CD4-positive, CD25-positive, alpha-beta regulatory T cell (primary cell): ENCODE results near the gene CDK6. TPM values are rescaled to one million over a fixed set of nuclear protein-coding genes. Genes with fewer than 3 reads are reported as not detected.

Experiments used
- ATAC-seq, 2 donors: fragments of 150-1000 bp; cut with Tn5 transposase; one replicate each; pipeline ENCODE4 v1.10.0; 2021; ENCODE audit warnings: low read depth in 2 of 2, moderate number of reproducible peaks in 2 of 2, moderate library complexity in 1 of 2
- DNase-seq, 3 donors: peaks; one replicate each; pipeline versions ENCODE4 v3.0.0 to v3.0.0-alpha.2; 2012 to 2022; ENCODE audit warnings: mixed read lengths in 1 of 3
- H3K27ac ChIP-seq: one replicate; pipeline ENCODE4 v1.7.0; 2013; ENCODE audit warnings: mild to moderate bottlenecking, low read length; ENCODE audit not compliant: insufficient read depth, poor library complexity, severe bottlenecking
- H3K27me3 ChIP-seq: one replicate; pipeline ENCODE4 v1.7.0; 2013; ENCODE audit warnings: low read length; ENCODE audit not compliant: control insufficient read depth, insufficient read depth
- H3K36me3 ChIP-seq: one replicate; pipeline ENCODE4 v1.7.0; 2013; ENCODE audit warnings: mild to moderate bottlenecking, low read length, moderate library complexity; ENCODE audit not compliant: control insufficient read depth, insufficient read depth
- H3K4me1 ChIP-seq: 2 replicates; pipeline ENCODE4 v1.7.0; 2013; ENCODE audit warnings: mild to moderate bottlenecking, low read length; ENCODE audit not compliant: insufficient read depth, control insufficient read depth, poor library complexity, severe bottlenecking
- H3K4me3 ChIP-seq: one replicate; pipeline ENCODE4 v1.7.0; 2013; ENCODE audit warnings: low read depth, mild to moderate bottlenecking, low read length, moderate library complexity
- H3K9me3 ChIP-seq, 2 experiments: 1 replicate in 1 of 2; 2 replicates in 1 of 2; pipeline ENCODE4 v1.7.0; 2013; ENCODE audit warnings: low read length in 2 of 2, mild to moderate bottlenecking in 1 of 2, moderate library complexity in 1 of 2; ENCODE audit not compliant: control insufficient read depth in 2 of 2
- H3K27ac Mint-ChIP-seq, 3 donors: one replicate each; pipeline ENCODE4 v1.8.0; 2020 to 2022; ENCODE audit warnings: mild to moderate bottlenecking in 3 of 3, mixed read lengths in 3 of 3, moderate library complexity in 2 of 3
- H3K27me3 Mint-ChIP-seq: one replicate; pipeline ENCODE4 v1.8.0; 2022; ENCODE audit warnings: mild to moderate bottlenecking, mixed read lengths
- H3K36me3 Mint-ChIP-seq: one replicate; pipeline ENCODE4 v1.8.0; 2020; ENCODE audit warnings: mixed read lengths
- H3K4me1 Mint-ChIP-seq, 4 donors: one replicate each; pipeline ENCODE4 v1.8.0; 2020 to 2022; ENCODE audit warnings: mixed read lengths in 4 of 4, mild to moderate bottlenecking in 1 of 4
- H3K4me3 Mint-ChIP-seq, 4 donors: one replicate each; pipeline ENCODE4 v1.8.0; 2020 to 2022; ENCODE audit warnings: mild to moderate bottlenecking in 4 of 4, mixed read lengths in 4 of 4, moderate library complexity in 3 of 4
- H3K9me3 Mint-ChIP-seq, 7 donors: one replicate each; pipeline ENCODE4 v1.8.0; 2020 to 2022; ENCODE audit warnings: mixed read lengths in 7 of 7, mild to moderate bottlenecking in 3 of 7, moderate library complexity in 2 of 7
- polyA plus RNA-seq, 4 donors: library from polyadenylated mRNA; unstranded; fragments of 300-500 nt; fragmentation: Illumina TruSeq; gene quantifications; one replicate each; pipeline ENCODE4 v1.2.3, GENCODE V29; 2021
- total RNA-seq: library from RNA; stranded (reverse); gene quantifications from one replicate; pipeline ENCODE4 v1.2.3, GENCODE V29; 2022

The CDK6 gene
- total and polyA plus RNA-seq, 5 donors from 2014 or later: 5.5 to 32.6 (median 9.1) TPM

DNA sequence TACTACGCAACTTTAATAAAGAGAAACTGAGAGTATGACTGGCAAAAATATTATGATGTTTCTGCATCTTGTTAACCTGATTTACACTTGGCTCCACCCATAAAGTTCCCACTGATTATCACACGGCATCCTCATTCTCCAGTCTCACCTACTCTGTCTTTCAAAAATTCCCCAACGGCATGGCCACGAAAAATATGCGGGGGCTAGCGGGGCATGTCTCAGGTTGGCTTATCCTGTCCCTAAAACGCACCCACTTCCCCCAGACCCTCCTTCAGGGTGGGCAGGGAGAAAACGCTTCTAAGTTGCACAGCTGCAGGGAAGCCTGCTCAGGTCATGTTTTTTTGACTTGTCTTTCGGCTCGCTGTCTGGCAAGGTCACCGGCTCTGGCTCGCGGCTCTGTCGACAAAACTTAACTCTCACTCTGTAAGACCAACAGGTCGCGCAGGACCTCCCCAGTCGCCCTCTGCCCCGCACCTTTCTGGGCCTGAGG, 3.8 kb downstream of the CDK6 start:
- Histone ChIP-seq H3K27ac (peak overlapping the region; percentile 79), H3K36me3 (no peaks in the 10 kb centered on the region), H3K9me3 (no peaks in the 10 kb centered on the region), H3K4me3 (peak overlapping the region; percentile 89), H3K27me3 (no peaks in the 10 kb centered on the region), H3K4me1 (peaks cover 63% of the 10 kb centered on the region)
- ATAC-seq: peak; percentile 2 to 7
- Mint-ChIP-seq H3K4me1 (peaks cover 18 to 61% (median 36%) of the 10 kb centered on the region in 4 donors), H3K27ac (peak overlapping the region; percentile 86 to 94 (median 88)), H3K36me3 (no peaks in the 10 kb centered on the region), H3K27me3 (peaks cover 18% of the 10 kb centered on the region), H3K9me3 (no peaks in the 10 kb centered on the region), H3K4me3 (peak overlapping the region; percentile 94 to 99 (median 95))
- peak in 1 of 3 donors; percentile 5 for DNase-seq

DNA sequence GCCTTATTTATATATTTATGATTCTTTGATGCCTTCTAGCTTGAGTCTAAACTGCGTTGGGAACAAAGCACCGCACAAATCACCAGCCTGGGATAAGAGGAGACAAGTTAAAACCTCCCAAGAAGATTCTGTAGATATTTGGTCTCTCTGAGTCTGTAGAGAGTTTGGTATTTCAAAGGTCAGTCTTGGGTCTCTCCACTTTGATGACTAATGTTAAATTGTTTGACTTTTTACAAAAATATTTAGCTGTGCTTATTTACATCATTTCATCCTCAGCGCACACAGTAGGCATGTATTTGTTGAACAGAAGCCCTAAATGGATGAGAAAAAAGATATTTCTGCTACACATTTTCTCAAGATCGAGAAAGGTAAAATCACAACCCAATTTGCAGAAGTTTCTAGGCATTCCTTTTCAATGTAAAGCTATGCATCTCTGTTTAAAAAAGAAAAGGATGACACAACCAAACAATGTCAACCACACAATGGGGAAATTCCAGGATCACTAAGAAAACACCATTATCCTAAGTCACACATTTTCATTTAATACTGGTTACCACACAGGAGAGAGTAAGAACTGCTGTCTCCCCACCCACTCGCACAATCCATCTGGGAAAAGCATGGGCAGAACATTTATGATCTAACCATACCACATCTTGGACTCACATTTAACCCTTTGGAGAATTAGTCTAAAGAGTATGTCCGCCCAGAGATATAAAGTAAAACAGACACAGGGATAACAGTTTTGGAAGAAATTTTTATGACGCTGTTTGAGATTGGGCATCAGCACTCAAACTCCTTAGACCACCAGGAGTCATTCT, 4.4 kb downstream of the CDK6 start:
- H3K36me3 ChIP-seq: no peaks in the 10 kb centered on the region
- DNase-seq (no peak), ATAC-seq (no peak)
- Mint-ChIP-seq H3K4me3 (peak overlapping the region; percentile 94 to 99 (median 95)), H3K27me3 (peaks cover 12% of the 10 kb centered on the region), H3K4me1 (peaks cover 14 to 60% (median 37%) of the 10 kb centered on the region in 4 donors), H3K27ac (peak overlapping the region; percentile 64 to 94 (median 86)), H3K9me3 (no peaks in the 10 kb centered on the region), H3K36me3 (no peaks in the 10 kb centered on the region)
- no peaks in the 10 kb centered on the region for H3K9me3 ChIP-seq
- H3K27me3 ChIP-seq: no peaks in the 10 kb centered on the region
- H3K4me3 ChIP-seq: peak overlapping the region; percentile 89
- H3K4me1 ChIP-seq: peaks cover 62% of the 10 kb centered on the region
- peak overlapping the region; percentile 79 for H3K27ac ChIP-seq

DNA sequence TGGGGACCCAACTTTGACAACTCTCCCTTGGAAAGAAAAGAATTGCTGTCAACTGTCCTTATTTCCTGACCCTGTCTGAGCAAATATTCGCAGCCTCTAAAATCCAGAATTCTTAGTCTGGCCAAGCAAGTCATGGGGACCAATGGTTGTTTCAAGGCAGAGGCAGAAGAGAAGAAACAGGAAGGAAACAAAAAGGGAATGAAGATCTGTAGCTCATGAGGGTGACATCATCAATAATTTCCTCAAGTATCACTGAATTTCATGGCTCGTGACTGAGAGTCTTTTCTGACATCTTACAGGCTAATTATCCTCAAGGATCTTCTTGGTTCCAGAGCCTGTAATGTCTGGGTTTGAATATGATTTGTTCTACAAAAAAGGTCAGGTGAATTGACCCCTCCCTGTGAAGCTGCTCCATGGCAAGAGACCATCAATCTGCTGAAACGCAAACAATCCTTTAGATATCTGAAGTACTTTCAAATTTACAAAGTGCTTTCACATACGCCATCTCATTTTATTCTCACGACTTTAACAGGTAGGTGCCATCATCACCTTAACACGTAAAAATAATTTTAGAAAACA, 5.8 kb downstream of the CDK6 start:
- Histone ChIP-seq H3K4me1 (peaks cover 54% of the 10 kb centered on the region), H3K27me3 (no peaks in the 10 kb centered on the region), H3K4me3 (peak overlapping the region; percentile 89), H3K27ac (peak overlapping the region; percentile 79), H3K36me3 (no peaks in the 10 kb centered on the region), H3K9me3 (no peaks in the 10 kb centered on the region)
- H3K4me1 Mint-ChIP-seq: peaks cover 13 to 67% (median 47%) of the 10 kb centered on the region in 4 donors
- ATAC-seq (no peak), DNase-seq (no peak)
- H3K36me3 Mint-ChIP-seq: no peaks in the 10 kb centered on the region
- peak overlapping the region; percentile 29 to 99 (median 94) for H3K4me3 Mint-ChIP-seq
- peaks cover 4% of the 10 kb centered on the region for H3K27me3 Mint-ChIP-seq
- no peaks in the 10 kb centered on the region for H3K9me3 Mint-ChIP-seq
- H3K27ac Mint-ChIP-seq: peak overlapping the region in 2 of 3 donors; percentile 79 to 86

DNA sequence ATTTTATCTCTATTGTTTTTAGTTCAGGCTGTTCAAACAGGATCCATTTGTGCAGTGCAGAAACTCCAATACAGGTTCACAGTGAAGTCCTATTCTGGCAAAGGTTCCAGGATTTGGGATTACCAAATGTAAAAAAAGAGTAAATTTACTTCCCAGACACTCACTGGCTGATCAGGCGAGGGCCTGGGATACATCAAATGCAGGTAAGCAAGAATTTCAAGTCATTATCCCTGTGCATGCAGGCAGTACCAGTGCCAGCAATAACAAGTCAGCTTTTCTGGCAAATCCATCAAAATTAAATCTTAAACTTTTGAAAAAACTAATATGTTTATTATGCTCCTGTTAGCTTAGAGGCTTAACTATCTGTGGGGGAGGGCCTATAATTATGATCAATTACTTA, 6.3 kb downstream of the CDK6 start:
- peak overlapping the region; percentile 9 for H3K4me3 ChIP-seq
- H3K27ac ChIP-seq: no peak overlapping the region
- H3K4me1 ChIP-seq: peaks cover 48% of the 10 kb centered on the region
- Mint-ChIP-seq H3K4me1 (peaks cover 13 to 68% (median 51%) of the 10 kb centered on the region in 4 donors), H3K27me3 (no peaks in the 10 kb centered on the region), H3K27ac (peak overlapping the region in 2 of 3 donors; percentile 79 to 86), H3K9me3 (no peaks in the 10 kb centered on the region), H3K4me3 (peak overlapping the region in 3 of 4 donors; percentile 24 to 99 (median 70)), H3K36me3 (no peaks in the 10 kb centered on the region)
- H3K36me3 ChIP-seq: no peaks in the 10 kb centered on the region
- DNase-seq (no peak), ATAC-seq (no peak)
- no peaks in the 10 kb centered on the region for H3K27me3 ChIP-seq
- H3K9me3 ChIP-seq: no peaks in the 10 kb centered on the region

DNA sequence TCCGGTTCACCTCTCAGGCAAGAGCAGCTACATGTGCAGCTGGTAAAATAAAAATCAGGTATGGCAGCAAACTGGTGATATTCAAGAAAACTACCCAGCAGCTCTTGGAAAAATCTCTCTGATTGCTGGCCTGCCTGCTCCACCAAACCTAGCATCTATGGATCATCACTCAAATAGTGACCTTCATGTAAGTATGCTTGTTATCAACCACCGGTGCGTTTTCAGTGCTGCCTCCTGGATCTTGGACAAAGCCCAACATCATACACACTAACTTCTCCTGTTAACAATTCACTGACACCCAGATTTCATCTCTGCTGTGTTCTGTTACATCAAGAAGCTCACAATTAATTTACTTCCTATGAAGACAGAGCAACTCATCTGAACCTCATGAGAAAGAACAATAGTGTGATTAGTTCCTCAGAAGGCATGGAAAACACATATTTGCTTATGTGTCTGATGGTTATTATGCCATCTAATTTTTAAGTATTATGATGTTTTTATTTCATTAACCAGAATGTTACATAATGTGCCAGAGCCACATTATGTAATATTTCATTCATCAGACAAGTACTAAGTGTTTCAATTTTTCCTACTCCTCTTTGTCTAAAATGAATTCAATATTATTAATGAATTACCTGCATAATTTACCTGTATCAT, 8.8 kb downstream of the CDK6 start:
- Mint-ChIP-seq H3K27me3 (no peaks in the 10 kb centered on the region), H3K36me3 (no peaks in the 10 kb centered on the region), H3K9me3 (no peaks in the 10 kb centered on the region), H3K4me3 (peak overlapping the region in 1 of 4 donors; percentile 7), H3K27ac (no peak overlapping the region), H3K4me1 (peaks cover 19 to 69% (median 55%) of the 10 kb centered on the region in 4 donors)
- Histone ChIP-seq H3K36me3 (no peaks in the 10 kb centered on the region), H3K4me1 (peaks cover 43% of the 10 kb centered on the region), H3K27ac (no peak overlapping the region), H3K4me3 (no peak overlapping the region), H3K9me3 (no peaks in the 10 kb centered on the region), H3K27me3 (no peaks in the 10 kb centered on the region)
- no peak for ATAC-seq
- no peak for DNase-seq

DNA sequence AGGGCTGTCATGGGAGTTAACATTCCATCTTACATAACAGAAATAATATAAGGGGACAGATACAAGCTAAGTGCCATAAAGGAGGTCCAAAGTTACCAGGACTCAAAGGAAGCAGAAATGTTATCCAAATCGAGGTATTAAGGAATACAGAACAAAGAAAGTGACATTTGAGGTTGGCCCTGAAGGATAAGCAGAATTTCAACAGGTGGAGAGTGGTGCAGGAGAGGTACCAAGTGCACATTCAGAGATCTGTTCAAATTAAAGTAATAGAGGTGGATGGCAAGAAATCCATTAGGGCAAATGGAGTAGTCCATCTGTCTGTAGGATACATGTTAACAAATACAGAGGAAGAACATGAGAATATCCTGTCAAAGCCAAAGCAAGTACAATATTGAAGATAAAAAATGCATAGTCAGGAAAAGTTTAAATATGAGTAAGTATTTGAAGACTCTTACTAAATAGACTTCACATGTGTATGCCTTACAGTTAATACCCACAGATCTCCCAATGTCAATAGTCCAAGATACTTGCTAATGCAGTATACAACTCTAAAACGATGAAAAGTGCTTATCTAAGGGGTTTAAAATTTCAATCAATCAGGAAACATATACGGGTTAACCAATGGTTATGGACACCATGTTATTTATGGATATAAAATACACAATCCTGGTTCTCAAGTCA, 10.0 kb downstream of the CDK6 start:
- H3K4me3 Mint-ChIP-seq: no peak overlapping the region
- Histone ChIP-seq H3K4me1 (peaks cover 31% of the 10 kb centered on the region), H3K36me3 (no peaks in the 10 kb centered on the region), H3K4me3 (no peak overlapping the region), H3K9me3 (no peaks in the 10 kb centered on the region), H3K27ac (no peak overlapping the region), H3K27me3 (no peaks in the 10 kb centered on the region)
- no peaks in the 10 kb centered on the region for H3K36me3 Mint-ChIP-seq
- DNase-seq: no peak
- peaks cover 10 to 57% (median 45%) of the 10 kb centered on the region in 4 donors for H3K4me1 Mint-ChIP-seq
- H3K27ac Mint-ChIP-seq: no peak overlapping the region
- no peak for ATAC-seq
- H3K9me3 Mint-ChIP-seq: peaks cover 0 to 1% (median 0%) of the 10 kb centered on the region in 7 donors
- H3K27me3 Mint-ChIP-seq: no peaks in the 10 kb centered on the region

DNA sequence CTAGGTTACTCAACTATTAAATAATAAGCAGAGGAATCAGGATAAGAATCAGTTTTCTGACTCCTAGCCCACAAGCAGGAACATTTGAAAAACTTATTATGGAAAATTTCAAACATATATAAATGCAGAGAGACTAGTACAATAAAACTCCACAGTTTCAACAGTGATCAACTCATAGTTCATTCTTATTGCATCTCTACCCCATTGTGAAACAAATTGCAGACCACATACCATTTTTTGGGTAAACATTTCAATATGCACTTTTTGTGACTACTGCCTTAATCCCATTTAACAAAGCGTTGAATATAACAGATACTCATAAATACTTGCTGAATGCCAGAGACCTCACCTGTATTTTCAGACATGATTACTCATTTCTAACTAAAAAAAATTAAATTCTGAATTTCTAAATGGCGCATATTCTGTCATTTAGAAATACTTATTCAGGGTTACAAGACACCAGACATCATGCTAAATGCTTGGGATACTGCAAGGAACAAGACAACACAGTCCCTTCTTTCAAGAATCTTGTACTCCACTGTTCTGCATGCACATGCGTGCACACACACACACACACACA, 11.4 kb downstream of the CDK6 start:
- no peak overlapping the region for H3K4me3 Mint-ChIP-seq
- Histone ChIP-seq H3K27ac (no peak overlapping the region), H3K4me1 (peaks cover 22% of the 10 kb centered on the region), H3K36me3 (no peaks in the 10 kb centered on the region), H3K27me3 (no peaks in the 10 kb centered on the region), H3K4me3 (no peak overlapping the region), H3K9me3 (no peaks in the 10 kb centered on the region)
- ATAC-seq (no peak), DNase-seq (no peak)
- H3K27ac Mint-ChIP-seq: no peak overlapping the region
- no peaks in the 10 kb centered on the region for H3K27me3 Mint-ChIP-seq
- H3K9me3 Mint-ChIP-seq: peaks cover 0 to 4% (median 3%) of the 10 kb centered on the region in 7 donors
- H3K4me1 Mint-ChIP-seq: peaks cover 15 to 49% (median 33%) of the 10 kb centered on the region in 4 donors
- H3K36me3 Mint-ChIP-seq: peaks cover 4% of the 10 kb centered on the region
